Bronchial epithelial cell (primary cell): ENCODE measurements around the gene CD44. TPM values are rescaled to one million over a fixed set of nuclear protein-coding genes. Genes with fewer than 3 reads are reported as not detected.

Source experiments
- DNase-seq: peaks from one replicate; pipeline ENCODE4 v3.0.0-alpha.2; 2010; ENCODE audit warnings: low read depth
- FAIRE-seq: peaks from 2 replicates; lab custom pipeline; 2011; peaks lifted over from hg19 to GRCh38; lab: Jason Lieb, UNC
- H3K27me3 ChIP-seq: 2 replicates; pipeline ENCODE4 v1.5.1; 2011; ENCODE audit warnings: low read length; ENCODE audit not compliant: control insufficient read depth, insufficient read depth
- H3K36me3 ChIP-seq: 2 replicates; pipeline ENCODE4 v1.5.1; 2011; ENCODE audit warnings: low read length; ENCODE audit not compliant: control insufficient read depth, insufficient read depth
- H3K4me3 ChIP-seq: 2 replicates; pipeline ENCODE4 v1.5.1; 2011; ENCODE audit warnings: mild to moderate bottlenecking, low read depth, low read length, control low read depth
- total RNA-seq: library from RNA; depleted of rRNA; stranded (reverse); fragments of >200 nt; gene quantifications from 2 replicates; pipeline ENCODE4 v1.2.1, GENCODE V29; 2014
- TF ChIP-seq, protein P1 (sequence below): IDR thresholded peaks from 2 replicates; pipeline ENCODE4 v1.5.1; 2011; ENCODE audit warnings: mild to moderate bottlenecking, moderate library complexity, low read length, control low read depth, inconsistent platforms; ENCODE audit not compliant: insufficient read depth, severe bottlenecking

The CD44 gene
- total RNA-seq, 1 donor from 2014 or later: 254 TPM

DNA sequence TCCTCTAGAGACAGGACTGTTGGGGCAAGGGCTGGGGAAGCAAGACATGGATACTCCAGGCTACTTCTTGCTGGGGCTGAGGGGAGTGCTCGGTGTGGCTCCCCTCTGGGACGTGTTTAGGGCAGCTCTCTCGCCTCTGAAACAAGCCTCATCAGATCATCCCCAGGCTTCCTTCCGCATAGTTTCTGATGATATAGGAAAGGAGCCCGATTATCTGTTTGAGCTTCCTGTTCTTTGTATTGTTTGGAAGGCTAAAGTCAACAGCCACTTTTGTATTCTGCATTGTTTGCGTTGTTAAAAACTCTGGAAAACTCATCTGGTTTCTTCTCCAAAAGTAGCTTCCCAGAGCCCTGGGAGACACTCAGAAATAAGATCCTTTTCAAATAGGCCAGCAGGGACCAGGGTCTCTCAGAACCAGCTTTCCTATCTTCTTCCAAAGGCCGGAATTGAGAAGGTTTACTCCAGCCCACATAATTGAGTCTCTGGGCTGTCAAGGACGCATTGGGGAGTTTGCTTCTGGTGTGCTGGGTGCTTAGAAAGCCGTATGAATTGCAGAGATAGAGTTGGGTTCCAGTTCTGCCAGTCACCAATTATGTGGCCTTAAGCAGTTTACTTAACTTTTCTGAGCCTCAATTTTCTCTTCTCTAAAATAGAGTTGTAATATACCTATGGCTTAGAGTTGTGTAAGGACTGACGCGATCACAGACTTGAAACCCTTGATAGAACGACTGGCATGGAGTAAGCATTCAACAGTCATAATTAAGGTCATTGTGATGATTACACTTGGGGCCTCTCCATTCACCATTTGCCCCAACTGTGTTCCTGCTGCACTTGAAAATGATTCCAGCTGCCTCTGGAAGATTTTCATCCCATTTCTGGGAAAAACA is 19.1 kb downstream of the CD44 start:
- H3K4me3 ChIP-seq: no peak overlapping the region

DNA sequence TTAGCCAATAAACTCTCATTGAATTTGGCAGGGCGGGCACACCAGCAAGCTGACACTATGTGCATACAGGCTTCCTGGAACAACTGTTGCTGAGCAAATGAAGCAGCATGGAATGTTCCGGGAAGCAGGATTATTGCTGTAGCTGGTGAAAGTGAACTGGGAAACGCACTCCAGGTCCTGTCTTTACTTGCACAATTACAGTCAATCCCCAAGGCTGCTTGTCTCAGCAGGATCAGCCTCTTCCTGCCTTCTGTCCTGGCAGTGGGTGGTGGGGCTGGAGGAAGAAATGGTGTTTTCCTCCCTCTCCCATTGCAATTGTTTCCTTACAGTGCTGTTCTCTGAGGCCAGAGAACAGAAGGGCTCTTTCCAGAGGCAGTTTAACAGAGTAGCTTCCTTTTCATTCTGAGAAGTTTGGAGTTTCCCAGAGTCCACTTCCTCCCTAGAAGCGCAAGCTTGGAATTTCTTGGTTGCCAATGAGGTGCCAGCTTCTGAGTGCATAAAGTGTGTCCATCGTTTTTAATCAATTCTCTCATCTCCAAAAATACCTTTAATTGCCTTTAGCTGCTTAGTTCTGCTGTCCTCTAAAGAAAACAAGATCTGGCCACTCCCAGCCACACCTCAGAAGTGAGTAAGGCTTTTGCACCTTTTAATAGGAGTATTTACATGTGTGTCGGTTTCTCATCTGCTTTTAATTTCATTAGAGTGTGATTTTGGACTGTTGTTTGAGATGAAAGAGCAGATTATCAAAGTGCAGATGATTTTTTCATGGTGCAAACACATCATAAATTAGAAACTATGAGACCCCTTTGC is 19.9 kb downstream of the CD44 start:
- TF ChIP-seq, protein P1, sequence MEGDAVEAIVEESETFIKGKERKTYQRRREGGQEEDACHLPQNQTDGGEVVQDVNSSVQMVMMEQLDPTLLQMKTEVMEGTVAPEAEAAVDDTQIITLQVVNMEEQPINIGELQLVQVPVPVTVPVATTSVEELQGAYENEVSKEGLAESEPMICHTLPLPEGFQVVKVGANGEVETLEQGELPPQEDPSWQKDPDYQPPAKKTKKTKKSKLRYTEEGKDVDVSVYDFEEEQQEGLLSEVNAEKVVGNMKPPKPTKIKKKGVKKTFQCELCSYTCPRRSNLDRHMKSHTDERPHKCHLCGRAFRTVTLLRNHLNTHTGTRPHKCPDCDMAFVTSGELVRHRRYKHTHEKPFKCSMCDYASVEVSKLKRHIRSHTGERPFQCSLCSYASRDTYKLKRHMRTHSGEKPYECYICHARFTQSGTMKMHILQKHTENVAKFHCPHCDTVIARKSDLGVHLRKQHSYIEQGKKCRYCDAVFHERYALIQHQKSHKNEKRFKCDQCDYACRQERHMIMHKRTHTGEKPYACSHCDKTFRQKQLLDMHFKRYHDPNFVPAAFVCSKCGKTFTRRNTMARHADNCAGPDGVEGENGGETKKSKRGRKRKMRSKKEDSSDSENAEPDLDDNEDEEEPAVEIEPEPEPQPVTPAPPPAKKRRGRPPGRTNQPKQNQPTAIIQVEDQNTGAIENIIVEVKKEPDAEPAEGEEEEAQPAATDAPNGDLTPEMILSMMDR: no peak
- DNase-seq (peak; percentile 96), FAIRE-seq (peak; percentile 47)
- Histone ChIP-seq H3K27me3 (no peaks in the 10 kb centered on the region), H3K36me3 (no peaks in the 10 kb centered on the region), H3K4me3 (no peak overlapping the region)

More for the DNA sequence above, 19.1 kb downstream of the CD44 start:
- TF ChIP-seq, protein P1: no peak
- FAIRE-seq: no peak
- no peaks in the 10 kb centered on the region for H3K27me3 ChIP-seq
- peaks cover 2% of the 10 kb centered on the region for H3K36me3 ChIP-seq
- DNase-seq: no peak

DNA sequence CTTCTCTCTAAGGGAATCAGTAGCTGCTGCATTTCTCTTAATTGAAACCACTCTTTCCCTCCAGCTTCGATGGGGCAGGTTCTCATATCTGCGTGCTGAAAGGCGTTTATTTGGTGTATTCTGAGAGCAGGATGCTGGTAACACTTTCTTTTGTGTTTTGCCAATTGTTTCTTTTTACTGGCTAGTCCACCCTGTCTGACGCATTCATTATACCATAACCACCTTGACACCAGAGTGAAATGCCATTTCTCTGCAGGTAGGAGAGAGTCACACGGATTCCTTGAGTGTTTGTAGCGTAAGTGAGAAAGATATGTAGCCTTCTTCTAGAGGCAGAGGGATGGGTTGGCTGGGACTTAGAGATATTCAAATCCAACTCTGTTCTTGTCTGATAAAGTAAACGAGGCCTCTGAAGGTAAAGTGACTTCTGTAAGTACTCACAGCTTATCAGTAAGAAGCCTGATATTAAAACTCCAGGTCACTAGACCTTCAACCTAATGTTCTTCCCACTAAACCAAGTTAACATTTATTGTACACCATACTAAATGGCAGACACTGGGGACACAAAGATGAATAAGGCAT is 21.4 kb downstream of the CD44 start:
- Histone ChIP-seq H3K27me3 (no peaks in the 10 kb centered on the region), H3K36me3 (no peaks in the 10 kb centered on the region), H3K4me3 (no peak overlapping the region)
- DNase-seq: no peak
- no peak for FAIRE-seq
- TF ChIP-seq, protein P1: no peak

DNA sequence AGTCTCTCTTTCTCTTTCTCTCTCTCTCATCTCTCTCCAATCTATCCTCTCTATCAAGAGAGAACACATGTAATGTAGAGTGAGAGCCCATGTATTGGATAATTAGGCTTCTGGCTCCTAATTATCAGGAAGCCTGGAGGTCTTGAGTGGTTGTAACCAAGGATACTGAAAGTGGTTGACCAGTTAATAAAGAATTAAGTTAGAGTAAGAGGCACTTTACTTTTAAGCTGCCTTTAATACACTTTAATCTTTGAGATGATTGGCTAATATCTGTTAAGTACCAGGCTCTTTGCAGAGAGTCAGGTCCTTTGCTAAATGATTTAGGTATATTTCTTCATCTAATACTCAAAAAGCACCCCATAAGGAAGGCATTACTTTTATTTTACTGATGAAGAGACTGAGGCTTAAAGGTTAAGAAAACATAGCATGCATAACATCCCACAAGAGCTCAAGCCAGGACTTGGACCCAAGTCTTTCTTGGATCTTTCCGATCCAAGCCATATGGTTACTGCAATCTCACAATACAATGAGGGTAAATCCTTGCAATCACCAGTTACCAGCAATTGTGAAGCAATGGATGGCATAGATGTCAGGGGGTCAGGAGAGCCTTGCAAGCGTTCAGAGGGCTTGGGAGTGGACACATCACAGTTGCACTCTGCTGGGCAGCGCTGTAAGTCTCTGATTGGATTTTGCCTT is 22.1 kb downstream of the CD44 start:
- FAIRE-seq: no peak

DNA sequence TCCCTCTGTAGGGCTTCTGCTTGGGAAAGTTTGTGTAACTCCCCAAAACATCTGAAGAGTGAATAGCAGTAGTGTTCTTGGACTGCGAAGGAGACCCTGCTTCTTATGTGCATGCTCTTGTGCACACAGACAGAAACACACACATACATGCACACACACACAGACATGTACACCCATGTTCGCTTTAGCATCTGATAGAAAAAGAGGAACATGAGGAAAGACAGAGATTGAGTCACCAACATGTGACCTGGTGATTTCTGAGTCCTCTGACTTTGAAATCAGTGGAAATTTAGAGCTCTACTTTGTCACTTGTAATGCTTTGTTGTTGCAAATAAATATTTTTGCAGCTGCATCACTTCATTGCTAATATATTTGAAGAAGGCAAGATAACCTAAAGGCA is 23.8 kb downstream of the CD44 start:
- DNase-seq: peak; percentile 64
- peaks cover 2% of the 10 kb centered on the region for H3K36me3 ChIP-seq
- no peaks in the 10 kb centered on the region for H3K27me3 ChIP-seq
- TF ChIP-seq, protein P1: no peak
- H3K4me3 ChIP-seq: no peak overlapping the region
- no peak for FAIRE-seq

More for the DNA sequence above, 22.1 kb downstream of the CD44 start:
- TF ChIP-seq, protein P1: no peak
- no peak for DNase-seq
- Histone ChIP-seq H3K4me3 (no peak overlapping the region), H3K36me3 (no peaks in the 10 kb centered on the region), H3K27me3 (no peaks in the 10 kb centered on the region)
